Uterus (tissue), 2 donors: ENCODE measurements around the gene WWOX.

Experiments used
- POLR2A ChIP-seq, 2 donors: fragments of 450-650 bp; IDR thresholded peaks; one replicate each; pipeline ENCODE4 v1.6.1; 2016; ENCODE audit warnings: antibody characterized with exemption in 2 of 2, mild to moderate bottlenecking in 1 of 2, moderate library complexity in 1 of 2
- TF ChIP-seq, protein P1 (sequence below), 4 experiments: fragments of 200-600 bp in 2 of 4; fragments of 450-650 bp in 2 of 4; sonication (generic) in 2 of 4; IDR thresholded peaks; one replicate each; pipeline ENCODE4 v1.5.1; 2016 to 2019; ENCODE audit warnings: antibody characterized with exemption in 4 of 4, mild to moderate bottlenecking in 2 of 4, moderate library complexity in 1 of 4

DNA sequence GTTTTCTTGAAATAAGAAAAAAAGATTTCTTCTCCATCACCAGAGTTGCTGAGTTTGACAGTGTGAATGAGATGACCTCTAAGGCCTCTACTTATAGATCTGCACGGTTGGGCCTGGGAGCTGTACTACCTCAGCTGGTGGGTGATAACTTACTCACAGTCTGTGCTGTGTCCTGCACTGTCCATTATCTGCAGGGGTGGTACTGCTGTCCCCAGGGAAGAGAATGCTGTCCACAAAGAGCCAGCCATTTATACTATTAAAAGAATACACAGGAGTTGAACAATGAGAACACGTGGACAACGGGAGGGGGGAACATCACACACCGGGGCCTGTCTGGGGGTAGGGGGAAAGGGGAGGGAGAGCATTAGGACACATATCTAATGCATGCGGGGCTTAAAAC, 655.3 kb downstream of the WWOX start:
- TF ChIP-seq, protein P1, sequence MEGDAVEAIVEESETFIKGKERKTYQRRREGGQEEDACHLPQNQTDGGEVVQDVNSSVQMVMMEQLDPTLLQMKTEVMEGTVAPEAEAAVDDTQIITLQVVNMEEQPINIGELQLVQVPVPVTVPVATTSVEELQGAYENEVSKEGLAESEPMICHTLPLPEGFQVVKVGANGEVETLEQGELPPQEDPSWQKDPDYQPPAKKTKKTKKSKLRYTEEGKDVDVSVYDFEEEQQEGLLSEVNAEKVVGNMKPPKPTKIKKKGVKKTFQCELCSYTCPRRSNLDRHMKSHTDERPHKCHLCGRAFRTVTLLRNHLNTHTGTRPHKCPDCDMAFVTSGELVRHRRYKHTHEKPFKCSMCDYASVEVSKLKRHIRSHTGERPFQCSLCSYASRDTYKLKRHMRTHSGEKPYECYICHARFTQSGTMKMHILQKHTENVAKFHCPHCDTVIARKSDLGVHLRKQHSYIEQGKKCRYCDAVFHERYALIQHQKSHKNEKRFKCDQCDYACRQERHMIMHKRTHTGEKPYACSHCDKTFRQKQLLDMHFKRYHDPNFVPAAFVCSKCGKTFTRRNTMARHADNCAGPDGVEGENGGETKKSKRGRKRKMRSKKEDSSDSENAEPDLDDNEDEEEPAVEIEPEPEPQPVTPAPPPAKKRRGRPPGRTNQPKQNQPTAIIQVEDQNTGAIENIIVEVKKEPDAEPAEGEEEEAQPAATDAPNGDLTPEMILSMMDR (IDR thresholded peaks at IDR 0.05), result no peak
- TF ChIP-seq POLR2A (IDR thresholded peaks at IDR 0.05), result no peak
